Measurements from ENCODE around the gene DNAJA2. TPM values are rescaled to one million over a fixed set of nuclear protein-coding genes. Genes with fewer than 3 reads are reported as not detected.
"Not testable (repeated sequence)": the region's sequence is repeated elsewhere in the genome, so short reads cannot be mapped to it uniquely, and the experiment has no call there.

DNAJA2 gene
- total RNA-seq, 1 donor from 2014 or later = 90.0 TPM

- ATAC-seq (ENCODE audit: poor library complexity) (no peak), DNase-seq (no peak)
- intact Hi-C loops (cut with DNase I) = no loop called here
Observed at GRCh38 chr16:46980926-46981325, 7.5 kb upstream of the DNAJA2 start.

- intact Hi-C loops (cut with DNase I) = no loop called here
Observed at GRCh38 chr16:46976550-46976949, 3.1 kb upstream of the DNAJA2 start.

GRCh38 chr16:46975908-46976470, 2.5 kb upstream of the DNAJA2 start:
- no peak for DNase-seq
- intact Hi-C loops (cut with DNase I) = no loop called here

More at GRCh38 chr16:46976550-46976949, 3.1 kb upstream of the DNAJA2 start:
- no peak for ATAC-seq (ENCODE audit: poor library complexity)
- DNase-seq = no peak

GRCh38 chr16:46975165-46975564, 1.7 kb upstream of the DNAJA2 start:
- no peak for ATAC-seq (ENCODE audit: poor library complexity)
- DNase-seq = no peak
- intact Hi-C loops (cut with DNase I) = no loop called here

More at GRCh38 chr16:46975908-46976470, 2.5 kb upstream of the DNAJA2 start:
- no peak for ATAC-seq (ENCODE audit: poor library complexity)

- intact Hi-C loops (cut with DNase I) = no loop called here
- ATAC-seq (ENCODE audit: poor library complexity) (no peak), DNase-seq (no peak)
Observed at GRCh38 chr16:46974352-46974751, 878 bp upstream of the DNAJA2 start.

GRCh38 chr16:46973996-46974324, 486 bp upstream of the DNAJA2 start:
- DNase-seq (no peak), ATAC-seq (ENCODE audit: poor library complexity) (no peak)
- intact Hi-C loops (cut with DNase I) = no loop called here

- intact Hi-C loops (cut with DNase I) = no loop called here
- peak; percentile 9 for ATAC-seq (ENCODE audit: poor library complexity)
- DNase-seq = peak; percentile 55
Observed at GRCh38 chr16:46972429-46973206, 856 bp downstream of the DNAJA2 start.

- ATAC-seq (ENCODE audit: poor library complexity) (no peak), DNase-seq (no peak)
- intact Hi-C loops (cut with DNase I) = no loop called here
Observed at GRCh38 chr16:46971271-46971670, 2.2 kb downstream of the DNAJA2 start.

- ATAC-seq (ENCODE audit: poor library complexity) (peak; percentile 73), DNase-seq (peak; percentile 71)
- intact Hi-C loops (cut with DNase I) = no loop called here
Observed at GRCh38 chr16:46970089-46970488, 3.4 kb downstream of the DNAJA2 start.

GRCh38 chr16:46968063-46968435, 5.4 kb downstream of the DNAJA2 start:
- no peak for DNase-seq
- ATAC-seq (ENCODE audit: poor library complexity) = no peak
- intact Hi-C loops (cut with DNase I) = no loop called here

GRCh38 chr16:46962629-46963028, 10.8 kb downstream of the DNAJA2 start:
- ATAC-seq (ENCODE audit: poor library complexity) (no peak), DNase-seq (no peak)
- intact Hi-C loops (cut with DNase I) = no loop called here

- no peak for DNase-seq
- intact Hi-C loops (cut with DNase I) = no loop called here
- peak; percentile 34 for ATAC-seq (ENCODE audit: poor library complexity)
Observed at GRCh38 chr16:46961373-46962353, 11.8 kb downstream of the DNAJA2 start.

- intact Hi-C loops (cut with DNase I) = no loop called here
- no peak for DNase-seq
- no peak for ATAC-seq (ENCODE audit: poor library complexity)
Observed at GRCh38 chr16:46954562-46954961, 18.9 kb downstream of the DNAJA2 start.

GRCh38 chr16:46950009-46950408, 23.5 kb downstream of the DNAJA2 start:
- no peak for DNase-seq
- intact Hi-C loops (cut with DNase I) = no loop called here
- ATAC-seq (ENCODE audit: poor library complexity) = no peak

GRCh38 chr16:46949241-46949892, 24.1 kb downstream of the DNAJA2 start:
- ATAC-seq (ENCODE audit: poor library complexity) (no peak), DNase-seq (no peak)
- intact Hi-C loops (cut with DNase I) = no loop called here

GRCh38 chr16:46948548-46949166, 24.8 kb downstream of the DNAJA2 start:
- DNase-seq (no peak), ATAC-seq (ENCODE audit: poor library complexity) (no peak)
- intact Hi-C loops (cut with DNase I) = no loop called here

GRCh38 chr16:46947900-46948547, 25.4 kb downstream of the DNAJA2 start:
- DNase-seq (no peak), ATAC-seq (ENCODE audit: poor library complexity) (no peak)
- intact Hi-C loops (cut with DNase I) = no loop called here

GRCh38 chr16:46944713-46945112, 28.8 kb downstream of the DNAJA2 start:
- intact Hi-C loops (cut with DNase I); ATAC-seq (ENCODE audit: poor library complexity); DNase-seq: not testable (repeated sequence)
